Heart left ventricle (tissue), 16 donors: Measurements from ENCODE around the gene TCF7L2. TPM values are rescaled to one million over a fixed set of nuclear protein-coding genes. Genes with fewer than 3 reads are reported as not detected.
A peak's percentile ranks its signal among the peaks of the same experiment; 100 is the strongest.

Experiments used
- ATAC-seq, 4 donors: fragments of 200-7000 bp; cut with Tn5 transposase; one replicate each; pipeline ENCODE4 v1.9.1; 2020 to 2022; ENCODE audit warnings: moderate library complexity in 4 of 4, mild to moderate bottlenecking in 3 of 4, moderate number of reproducible peaks in 1 of 4
- DNase-seq, 5 donors: peaks; one replicate each; pipeline ENCODE4 v3.0.0-alpha.2; 2020
- H3K27ac ChIP-seq, 12 donors: fragments of 200-600 bp; sonication (generic) in 4 of 12; one replicate each; pipeline versions ENCODE4 v1.5.0 to v1.8.0; 2016 to 2022; ENCODE audit warnings: mild to moderate bottlenecking in 2 of 12
- H3K27me3 ChIP-seq, 9 donors: fragments of 200-600 bp; sonication (generic) in 2 of 9; one replicate each; pipeline versions ENCODE4 v1.5.1 to v1.8.0; 2016 to 2022; ENCODE audit warnings: mild to moderate bottlenecking in 3 of 9
- H3K36me3 ChIP-seq, 9 donors: fragments of 200-600 bp; sonication (generic) in 2 of 9; one replicate each; pipeline versions ENCODE4 v1.5.0 to v1.8.0; 2018 to 2022; ENCODE audit warnings: mild to moderate bottlenecking in 2 of 9
- H3K4me1 ChIP-seq, 12 donors: fragments of 200-600 bp; sonication (generic) in 4 of 12; one replicate each; pipeline versions ENCODE4 v1.5.0 to v1.8.0; 2016 to 2022; ENCODE audit warnings: mild to moderate bottlenecking in 3 of 12
- H3K4me3 ChIP-seq, 12 donors: fragments of 200-600 bp; sonication (generic) in 4 of 12; one replicate each; pipeline versions ENCODE4 v1.5.0 to v1.8.0; 2017 to 2022; ENCODE audit warnings: mild to moderate bottlenecking in 9 of 12, moderate library complexity in 4 of 12
- H3K9me3 ChIP-seq, 12 donors: fragments of 200-600 bp; sonication (generic) in 4 of 12; one replicate each; pipeline versions ENCODE4 v1.5.0 to v1.8.0; 2016 to 2022; ENCODE audit warnings: mild to moderate bottlenecking in 1 of 12
- CTCF ChIP-seq, 12 donors: fragments of 200-600 bp; sonication (generic) in 4 of 12; IDR thresholded peaks; one replicate each; pipeline versions ENCODE4 v1.5.0 to v1.8.0; 2018 to 2022; ENCODE audit warnings: antibody characterized with exemption in 12 of 12, mild to moderate bottlenecking in 5 of 12
- POLR2A ChIP-seq, 2 donors: fragments of 450-650 bp; IDR thresholded peaks; one replicate each; pipeline ENCODE4 v1.6.1; 2017; ENCODE audit warnings: antibody characterized with exemption in 2 of 2, mild to moderate bottlenecking in 2 of 2, moderate library complexity in 2 of 2
- WGBS, 4 donors: extraction: QIAGEN DNeasy Blood & Tissue Kit in 2 of 4; methylation state at CpG; one replicate each; pipeline versions ENCODE4 v1.1.5 to v1.1.7; 2013 to 2018; 5-methylcytosine and 5-hydroxymethylcytosine counted together
- intact Hi-C, 10 donors: fragments of 100-400 bp; cut with DNase I; formaldehyde crosslinking; loops; one replicate each; pipeline versions ENCODE4 v1.11.1 to v1.14.2; 2022
- polyA plus RNA-seq, 2 donors: library from polyadenylated mRNA; stranded (reverse); fragments of 200-250 nt; gene quantifications; one replicate each; pipeline ENCODE4 v1.2.3, GENCODE V29; 2013
- total RNA-seq, 9 donors: library from RNA; depleted of rRNA in 2 of 9; stranded (reverse); fragments of >200 nt in 2 of 9; fragmentation: NEBNext Ultra II Directional in 3 of 9; extraction: Animal tissue kit (Norgen Biotek cat#: 25700) in 3 of 9; gene quantifications; one replicate each; pipeline versions ENCODE4 v1.1.0 to v1.2.4, GENCODE V29; 2016 to 2023
- donor health status: ischemic (EF 13 %, LVEDD 7.1; RV severe dilation, severe dysfunction).
- donor health status: healthy with polysubstance abuse.
- donor health status: DM: no; HTN: yes; CAD: no.
- donor health status: DM: no; HTN: no; CAD: no.
- donor health status: ischemic (EF 25% LVEDD 6.9; RV normal size, moderate dysfunction).
- donor health status: ischemic (EF 25% LVEDD 5.7; RV mildly dilated, moderate dysfunction).
- donor health status: healthy.
- donor health status: DM: yes; HTN: yes; CAD: no.
- donor health status: ischemic (EF 35%, LVEDD 5.7; RV mildly dilated, moderate dysfunction).
- donor health status: nonischemic (EF 11% LVEDD 7.7; RV severe dilation, severe dysfunction).
- donor health status: DM: yes; HTN: yes; CAD: no.
- donor health status: PGD.
- donor health status: ischemic (EF 29% LVEDD 5.4; RV normal size, mild dysfunction).
- donor health status: nonischemic (EF 23%, LVEDD 6.1; RV moderate dilation, normal function).

TCF7L2 gene
- total and polyA plus RNA-seq, 11 donors = 4.3 to 17.5 (median 8.4) TPM

- Histone ChIP-seq H3K9me3 (no peaks in the 10 kb centered on the region), H3K4me1 (peaks cover 11 to 70% (median 52%) of the 10 kb centered on the region in 12 donors), H3K27ac (no peak overlapping the region), H3K36me3 (no peaks in the 10 kb centered on the region), H3K27me3 (no peaks in the 10 kb centered on the region), H3K4me3 (no peak overlapping the region)
- DNase-seq (no peak), ATAC-seq (no peak)
- TF ChIP-seq POLR2A (IDR thresholded peaks at IDR 0.05) (no peak), CTCF (IDR thresholded peaks at IDR 0.05) (no peak)
- WGBS, 4 donors = 93 to 97% (median 95%) methylated on average over 3 of the region's 3 CpGs
- intact Hi-C loops = no loop called here
Measured at GRCh38 chr10:113018034-113018433, 68.0 kb downstream of the TCF7L2 start.

- H3K4me1 ChIP-seq = peaks cover 11 to 74% (median 52%) of the 10 kb centered on the region in 12 donors
- H3K4me3 ChIP-seq = no peak overlapping the region
- no peak for ATAC-seq
- peak overlapping the region in 1 of 12 donors; percentile 11 for H3K27ac ChIP-seq
- no peaks in the 10 kb centered on the region for H3K9me3 ChIP-seq
- no peaks in the 10 kb centered on the region for H3K36me3 ChIP-seq
- DNase-seq = no peak
- intact Hi-C loops = no loop called here
- no peak for TF ChIP-seq POLR2A (IDR thresholded peaks at IDR 0.05)
- TF ChIP-seq CTCF (IDR thresholded peaks at IDR 0.05) = no peak
- 73 to 74% (median 74%) methylated on average over 8 of the region's 8 CpGs for WGBS, 4 donors
- no peaks in the 10 kb centered on the region for H3K27me3 ChIP-seq
Measured at GRCh38 chr10:113019096-113019495, 69.0 kb downstream of the TCF7L2 start.

GRCh38 chr10:113019692-113020474 is 69.8 kb downstream of the TCF7L2 start:
- no peaks in the 10 kb centered on the region for H3K36me3 ChIP-seq
- H3K4me3 ChIP-seq = no peak overlapping the region
- DNase-seq = no peak
- WGBS, 4 donors = 58 to 70% (median 62%) methylated on average over 12 of the region's 12 CpGs
- H3K27me3 ChIP-seq = no peaks in the 10 kb centered on the region
- ATAC-seq = no peak
- H3K9me3 ChIP-seq = no peaks in the 10 kb centered on the region
- peak overlapping the region in 1 of 12 donors; percentile 53 for H3K27ac ChIP-seq
- H3K4me1 ChIP-seq = peaks cover 11 to 74% (median 52%) of the 10 kb centered on the region in 12 donors
- intact Hi-C loops = loop anchor here in 1 of 10 donors (10.0 kb wide), 1 partner anchor 55 kb away; no protein-coding TSS in a partner anchor
- no peak for TF ChIP-seq POLR2A (IDR thresholded peaks at IDR 0.05)
- TF ChIP-seq CTCF (IDR thresholded peaks at IDR 0.05) = no peak

GRCh38 chr10:113020475-113020753 is 70.4 kb downstream of the TCF7L2 start:
- Histone ChIP-seq H3K27me3 (no peaks in the 10 kb centered on the region), H3K36me3 (no peaks in the 10 kb centered on the region), H3K4me1 (peaks cover 11 to 74% (median 52%) of the 10 kb centered on the region in 12 donors), H3K27ac (peak overlapping the region in 3 of 12 donors; percentile 5 to 53 (median 27)), H3K4me3 (no peak overlapping the region), H3K9me3 (no peaks in the 10 kb centered on the region)
- WGBS, 4 donors = 69 to 86% (median 80%) methylated on average over 2 of the region's 2 CpGs
- intact Hi-C loops = loop anchor here in 1 of 10 donors (10.0 kb wide), 1 partner anchor 54 kb away; no protein-coding TSS in a partner anchor
- DNase-seq = no peak
- ATAC-seq = peak in 1 of 4 donors; percentile 14
- TF ChIP-seq POLR2A (IDR thresholded peaks at IDR 0.05) = no peak
- no peak for TF ChIP-seq CTCF (IDR thresholded peaks at IDR 0.05)
